ENCODE measurements around the gene CLDN17. TPM values are rescaled to one million over a fixed set of nuclear protein-coding genes. Genes with fewer than 3 reads are reported as not detected.

CLDN17 gene
- total and polyA plus RNA-seq, 2 experiments from 2014 or later = not detected

DNA sequence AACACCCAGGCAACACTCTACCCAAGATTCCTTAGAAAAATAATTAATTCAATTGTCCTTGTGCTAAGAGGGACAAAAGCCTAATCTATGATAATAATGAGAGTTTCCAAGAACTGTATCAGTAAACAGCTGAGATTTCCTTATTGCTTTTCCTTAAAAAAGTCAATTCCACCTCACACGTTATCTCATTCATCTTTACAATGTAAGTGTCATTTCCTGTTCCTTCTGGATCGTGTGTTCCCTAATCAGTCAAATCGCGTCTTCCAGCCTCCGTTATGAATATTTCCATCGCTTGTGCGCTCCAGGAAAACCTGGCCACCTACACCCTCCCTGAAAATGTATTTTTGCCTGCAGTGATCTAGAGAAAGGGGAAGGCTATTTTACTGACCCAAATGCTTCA is 23.9 kb upstream of the CLDN17 start:
- Histone ChIP-seq H3K9me3 (ENCODE audit: low read depth) (no peaks in the 10 kb centered on the region), H3K79me2 (no peaks in the 10 kb centered on the region), H3K36me3 (replicated peaks; ENCODE audit: insufficient read depth, low read depth) (no peaks in the 10 kb centered on the region), H4K20me1 (ENCODE audit: insufficient read depth, poor library complexity, severe bottlenecking) (no peaks in the 10 kb centered on the region), H3K4me1 (ENCODE audit: insufficient read depth) (no peaks in the 10 kb centered on the region), H3K9me2 (replicated peaks; ENCODE audit: insufficient read depth) (no peaks in the 10 kb centered on the region), H3K4me2 (no peak overlapping the region), H3K27ac (no peak overlapping the region), H3K4me3 (no peak overlapping the region), H3K27me3 (no peaks in the 10 kb centered on the region), H2AFZ (no peak overlapping the region)
- no peak for TF ChIP-seq EZH2phosphoT487 (IDR thresholded peaks at IDR 0.05; ENCODE audit: low read depth, severe bottlenecking, unreplicated experiment)
- WGBS (ENCODE audit: low lambda C conversion rate, missing lambda C conversion rate) = 90% methylated on average over 7 of the region's 7 CpGs
- DNase-seq (ENCODE audit: low spot score) = no peak

DNA sequence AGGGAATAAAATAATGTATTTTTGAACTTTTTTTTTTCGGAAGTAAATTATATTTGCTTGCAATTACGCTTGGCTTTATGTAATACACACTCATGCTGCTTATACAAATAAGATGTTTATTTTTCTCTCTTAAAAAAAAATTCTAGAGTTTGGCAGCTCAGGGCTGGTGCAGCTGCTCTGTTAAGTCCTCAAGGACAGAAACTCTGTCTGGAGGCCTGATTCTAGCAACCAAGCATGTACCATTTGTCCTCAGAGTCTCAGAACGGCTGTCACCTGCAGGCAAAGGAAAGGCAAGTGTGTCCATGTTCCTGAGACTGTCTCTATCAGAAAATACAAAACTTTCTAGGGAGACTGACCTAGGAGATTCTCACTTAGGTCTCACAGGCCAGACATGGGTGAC is 23.2 kb upstream of the CLDN17 start:
- Histone ChIP-seq H3K36me3 (replicated peaks; ENCODE audit: insufficient read depth, low read depth) (no peaks in the 10 kb centered on the region), H3K79me2 (no peaks in the 10 kb centered on the region), H4K20me1 (ENCODE audit: insufficient read depth, poor library complexity, severe bottlenecking) (no peaks in the 10 kb centered on the region), H3K27me3 (no peaks in the 10 kb centered on the region), H3K9me3 (ENCODE audit: low read depth) (no peaks in the 10 kb centered on the region), H3K9me2 (replicated peaks; ENCODE audit: insufficient read depth) (no peaks in the 10 kb centered on the region), H3K4me1 (ENCODE audit: insufficient read depth) (no peaks in the 10 kb centered on the region), H3K4me2 (no peak overlapping the region), H3K4me3 (no peak overlapping the region), H2AFZ (no peak overlapping the region), H3K27ac (no peak overlapping the region)
- no peak for DNase-seq (ENCODE audit: low spot score)
- no peak for TF ChIP-seq EZH2 (IDR thresholded peaks at IDR 0.05; ENCODE audit: borderline replicate concordance)
- WGBS (ENCODE audit: low lambda C conversion rate, missing lambda C conversion rate) = 74% methylated on average over 3 of the region's 3 CpGs

GRCh38 chr21:30186242-30186641 is 19.6 kb upstream of the CLDN17 start:
- DNase-seq (ENCODE audit: low spot score) = no peak
- H2AFZ ChIP-seq = no peak overlapping the region
- H3K27me3 ChIP-seq = no peaks in the 10 kb centered on the region
- 88% methylated on average over 2 of the region's 2 CpGs for whole genome bisulfite sequencing (ENCODE audit: low lambda C conversion rate, missing lambda C conversion rate)
- TF ChIP-seq, protein P1, sequence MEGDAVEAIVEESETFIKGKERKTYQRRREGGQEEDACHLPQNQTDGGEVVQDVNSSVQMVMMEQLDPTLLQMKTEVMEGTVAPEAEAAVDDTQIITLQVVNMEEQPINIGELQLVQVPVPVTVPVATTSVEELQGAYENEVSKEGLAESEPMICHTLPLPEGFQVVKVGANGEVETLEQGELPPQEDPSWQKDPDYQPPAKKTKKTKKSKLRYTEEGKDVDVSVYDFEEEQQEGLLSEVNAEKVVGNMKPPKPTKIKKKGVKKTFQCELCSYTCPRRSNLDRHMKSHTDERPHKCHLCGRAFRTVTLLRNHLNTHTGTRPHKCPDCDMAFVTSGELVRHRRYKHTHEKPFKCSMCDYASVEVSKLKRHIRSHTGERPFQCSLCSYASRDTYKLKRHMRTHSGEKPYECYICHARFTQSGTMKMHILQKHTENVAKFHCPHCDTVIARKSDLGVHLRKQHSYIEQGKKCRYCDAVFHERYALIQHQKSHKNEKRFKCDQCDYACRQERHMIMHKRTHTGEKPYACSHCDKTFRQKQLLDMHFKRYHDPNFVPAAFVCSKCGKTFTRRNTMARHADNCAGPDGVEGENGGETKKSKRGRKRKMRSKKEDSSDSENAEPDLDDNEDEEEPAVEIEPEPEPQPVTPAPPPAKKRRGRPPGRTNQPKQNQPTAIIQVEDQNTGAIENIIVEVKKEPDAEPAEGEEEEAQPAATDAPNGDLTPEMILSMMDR (IDR thresholded peaks at IDR 0.05; ENCODE audit: poor library complexity) = no peak
- TF ChIP-seq EZH2 (IDR thresholded peaks at IDR 0.05; ENCODE audit: borderline replicate concordance) = no peak
- no peak for TF ChIP-seq EZH2phosphoT487 (IDR thresholded peaks at IDR 0.05; ENCODE audit: low read depth, severe bottlenecking, unreplicated experiment)
- no peaks in the 10 kb centered on the region for H3K79me2 ChIP-seq
- no peaks in the 10 kb centered on the region for H3K4me1 ChIP-seq (ENCODE audit: insufficient read depth)
- H3K4me3 ChIP-seq = no peak overlapping the region
- no peaks in the 10 kb centered on the region for H4K20me1 ChIP-seq (ENCODE audit: insufficient read depth, poor library complexity, severe bottlenecking)
- H3K36me3 ChIP-seq (replicated peaks; ENCODE audit: insufficient read depth, low read depth) = no peaks in the 10 kb centered on the region
- no peaks in the 10 kb centered on the region for H3K9me2 ChIP-seq (replicated peaks; ENCODE audit: insufficient read depth)
- H3K4me2 ChIP-seq = no peak overlapping the region
- no peaks in the 10 kb centered on the region for H3K9me3 ChIP-seq (ENCODE audit: low read depth)
- H3K27ac ChIP-seq = no peak overlapping the region

GRCh38 chr21:30168086-30168485 is 1.5 kb upstream of the CLDN17 start:
- Histone ChIP-seq H3K4me1 (ENCODE audit: insufficient read depth) (no peaks in the 10 kb centered on the region), H3K9me2 (replicated peaks; ENCODE audit: insufficient read depth) (no peaks in the 10 kb centered on the region), H3K79me2 (no peaks in the 10 kb centered on the region), H3K4me2 (no peak overlapping the region), H4K20me1 (ENCODE audit: insufficient read depth, poor library complexity, severe bottlenecking) (no peaks in the 10 kb centered on the region), H3K27ac (no peak overlapping the region), H3K36me3 (replicated peaks; ENCODE audit: insufficient read depth, low read depth) (no peaks in the 10 kb centered on the region), H3K27me3 (no peaks in the 10 kb centered on the region), H3K4me3 (no peak overlapping the region), H2AFZ (no peak overlapping the region), H3K9me3 (ENCODE audit: low read depth) (no peaks in the 10 kb centered on the region)
- TF ChIP-seq, protein P1 (IDR thresholded peaks at IDR 0.05; ENCODE audit: poor library complexity) = no peak
- TF ChIP-seq EZH2phosphoT487 (IDR thresholded peaks at IDR 0.05; ENCODE audit: low read depth, severe bottlenecking, unreplicated experiment) (no peak), EZH2 (IDR thresholded peaks at IDR 0.05; ENCODE audit: borderline replicate concordance) (no peak)
- DNase-seq (ENCODE audit: low spot score) = no peak
- WGBS (ENCODE audit: low lambda C conversion rate, missing lambda C conversion rate) = 78% methylated on average over 3 of the region's 3 CpGs

Measured in hepatocyte (in vitro differentiated cells).